T47D (cell line): ENCODE results near the gene ADM2.

ENCODE experiments used
- DNase-seq, 2 experiments: peaks; one replicate each; pipeline versions ENCODE4 v3.0.0 to v3.0.0-alpha.2; 2011 to 2012; ENCODE audit warnings: low read depth in 1 of 2, low spot score in 1 of 2
- JUND ChIP-seq: IDR thresholded peaks from 2 replicates; pipeline ENCODE4 v1.6.1; 2012; ENCODE audit warnings: low read depth
- in situ Hi-C: cut with HindIII; loops from 2 replicates; pipeline ENCODE4 v1.10.0; 2016; ENCODE audit warnings: low sequenced_read_pairs, low pct_unique_long_range_greater_than_20kb

Gene ADM2

DNA sequence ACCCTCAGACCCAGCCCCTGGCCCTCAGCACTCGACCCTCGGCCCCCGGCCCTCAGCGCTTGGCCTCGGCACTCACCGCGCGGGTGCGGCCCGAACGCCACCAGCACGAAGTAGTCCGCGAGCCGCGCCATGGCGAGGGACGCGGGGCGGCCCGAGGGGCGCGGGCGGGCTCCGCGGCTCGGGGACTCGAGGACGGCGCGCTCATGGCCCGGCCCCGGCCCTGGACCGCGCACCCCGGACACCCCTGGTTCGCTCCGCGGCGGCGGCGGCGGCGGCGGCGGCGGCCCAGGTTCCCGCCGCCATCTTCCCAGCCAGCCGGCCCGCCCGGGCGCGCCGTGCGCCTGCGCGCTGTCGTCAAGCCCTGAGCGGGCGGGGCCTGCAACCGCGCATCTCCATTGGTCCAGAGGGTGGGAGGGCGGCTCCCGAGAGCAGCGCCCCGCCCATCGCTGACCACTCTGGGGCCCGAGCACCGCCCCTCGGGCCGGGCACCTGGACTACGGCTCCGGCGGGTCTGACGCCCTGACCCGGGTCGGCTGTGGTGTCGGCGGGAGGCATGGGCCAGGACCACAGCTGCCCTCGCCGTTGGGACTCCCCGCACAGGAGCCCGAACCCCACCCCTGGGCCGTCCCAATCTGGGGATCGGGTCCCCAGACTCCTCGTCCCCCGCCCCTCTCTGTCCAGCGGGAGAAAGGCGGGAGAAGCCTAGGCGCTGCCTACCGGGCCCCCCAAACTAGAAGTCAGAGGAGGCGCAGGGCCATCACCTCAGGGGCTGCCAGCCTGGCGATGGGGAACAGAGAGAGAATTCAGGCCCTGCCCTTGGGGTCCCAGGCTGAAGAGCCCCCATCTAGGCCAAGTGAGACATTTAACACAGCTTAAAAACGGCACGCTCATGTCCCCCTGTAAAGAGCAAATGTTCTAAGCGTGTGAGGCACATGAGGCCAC, 6.4 kb upstream of the ADM2 start, which contains the start of gene SBF1:
Gene SBF1 (minus strand): TSS at position 326 of the 942 bp plus-strand sequence. CDS start 195 bp downstream, at position 131.
- TF ChIP-seq JUND: no peak
- DNase-seq: peak; percentile 89 to 95
- in situ Hi-C loops: no loop called here

DNA sequence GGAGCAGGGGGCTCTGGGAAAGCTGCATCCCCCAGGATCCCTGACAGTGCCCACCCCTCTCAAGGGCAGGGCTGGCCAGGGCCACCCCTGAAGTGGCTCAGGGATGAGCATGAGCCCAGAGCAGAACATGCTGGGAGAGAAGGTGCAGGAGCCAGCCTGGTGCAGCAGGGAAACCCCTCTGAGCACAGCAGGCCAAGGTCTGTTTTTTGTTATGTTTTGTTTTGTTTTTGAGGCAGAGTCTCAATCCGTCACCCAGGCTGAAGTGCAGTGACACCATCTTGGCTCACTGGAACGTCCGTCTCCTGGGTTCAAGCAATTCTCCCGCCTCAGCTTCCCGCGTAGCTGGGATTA, 5.7 kb upstream of the ADM2 start:
- no peak for TF ChIP-seq JUND
- in situ Hi-C loops: no loop called here
- DNase-seq: no peak

DNA sequence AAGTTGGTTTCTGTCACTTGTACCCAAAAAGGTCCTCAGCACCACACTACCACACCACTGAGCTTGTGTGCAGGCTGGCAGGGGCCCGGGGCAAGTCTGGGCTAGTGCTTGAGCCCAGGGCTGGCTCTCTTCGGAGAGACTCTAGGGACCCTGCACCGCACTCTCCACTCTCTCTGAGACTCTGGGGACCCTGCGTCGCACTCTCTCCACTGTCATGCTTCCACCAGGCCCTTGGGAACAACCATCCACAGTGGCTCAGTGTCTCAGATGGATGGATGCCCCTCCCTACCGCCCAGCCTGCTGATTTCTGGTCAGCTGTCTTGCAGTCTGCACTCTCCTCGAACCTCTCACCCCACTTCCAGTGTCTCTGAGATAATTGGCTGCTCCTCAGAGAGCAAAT, 4.5 kb upstream of the ADM2 start:
- DNase-seq: no peak
- no peak for TF ChIP-seq JUND
- in situ Hi-C loops: no loop called here

DNA sequence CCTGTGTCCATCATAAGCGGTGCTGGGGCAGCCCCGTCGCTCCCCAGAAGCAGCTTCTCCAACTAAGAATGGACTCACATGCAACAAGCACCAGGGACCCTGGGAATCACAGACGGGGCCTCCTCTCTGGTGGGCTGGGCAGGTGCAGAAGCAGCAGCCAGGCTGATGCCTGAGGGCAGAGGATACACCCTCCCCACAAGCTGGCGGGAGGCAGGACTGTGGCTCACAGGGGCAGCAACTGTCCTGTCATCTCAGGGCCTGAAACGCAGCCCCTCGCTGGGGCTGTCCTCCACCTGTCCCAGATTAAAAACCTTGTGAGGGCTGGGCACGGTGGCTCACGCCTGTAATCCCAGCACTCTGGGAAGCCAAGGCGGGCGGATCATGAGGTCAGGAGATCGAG, 3.4 kb upstream of the ADM2 start:
- no peak for DNase-seq
- TF ChIP-seq JUND: no peak
- in situ Hi-C loops: no loop called here

DNA sequence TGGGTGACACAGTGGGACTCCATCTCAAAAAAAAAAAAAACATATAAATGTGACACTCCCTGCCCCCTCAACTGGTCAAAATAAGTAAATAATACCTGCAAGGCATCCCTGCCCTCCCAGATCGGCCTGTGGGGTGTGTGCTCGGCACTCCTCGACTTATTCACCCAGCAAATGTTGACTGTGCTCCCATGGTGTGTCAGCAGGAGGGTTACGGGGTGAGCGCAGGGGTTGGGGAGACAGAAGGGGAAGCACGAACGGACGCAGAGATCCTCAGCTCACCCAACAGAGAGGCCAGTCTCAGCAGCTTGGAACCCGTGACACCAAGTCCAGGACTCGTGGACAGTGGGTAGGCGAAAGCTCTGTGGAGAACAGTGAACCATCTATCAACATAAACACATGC, 1.6 kb upstream of the ADM2 start:
- in situ Hi-C loops: no loop called here
- no peak for DNase-seq
- no peak for TF ChIP-seq JUND

DNA sequence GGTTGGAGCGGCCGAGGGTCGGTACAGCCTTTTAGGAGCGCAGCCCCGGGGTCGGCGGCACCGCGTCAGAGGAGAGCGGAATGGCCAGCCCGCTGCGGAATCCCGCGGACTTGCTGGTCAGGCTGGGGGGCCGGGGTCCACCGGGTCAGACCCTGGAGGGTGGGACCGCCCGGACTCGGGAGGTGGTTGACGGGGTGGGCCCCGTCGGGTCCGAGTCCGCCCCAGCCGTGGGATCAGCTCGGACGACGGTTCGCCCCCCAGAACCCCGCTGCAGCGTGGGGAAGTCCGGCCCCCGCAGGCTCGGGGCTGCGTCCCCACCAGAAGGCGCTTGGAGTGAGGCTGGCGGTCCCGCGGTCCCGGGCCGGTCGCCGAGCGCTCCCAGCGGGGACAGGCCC, 301 bp upstream of the ADM2 start:
- in situ Hi-C loops: no loop called here
- DNase-seq: no peak
- TF ChIP-seq JUND: no peak

DNA sequence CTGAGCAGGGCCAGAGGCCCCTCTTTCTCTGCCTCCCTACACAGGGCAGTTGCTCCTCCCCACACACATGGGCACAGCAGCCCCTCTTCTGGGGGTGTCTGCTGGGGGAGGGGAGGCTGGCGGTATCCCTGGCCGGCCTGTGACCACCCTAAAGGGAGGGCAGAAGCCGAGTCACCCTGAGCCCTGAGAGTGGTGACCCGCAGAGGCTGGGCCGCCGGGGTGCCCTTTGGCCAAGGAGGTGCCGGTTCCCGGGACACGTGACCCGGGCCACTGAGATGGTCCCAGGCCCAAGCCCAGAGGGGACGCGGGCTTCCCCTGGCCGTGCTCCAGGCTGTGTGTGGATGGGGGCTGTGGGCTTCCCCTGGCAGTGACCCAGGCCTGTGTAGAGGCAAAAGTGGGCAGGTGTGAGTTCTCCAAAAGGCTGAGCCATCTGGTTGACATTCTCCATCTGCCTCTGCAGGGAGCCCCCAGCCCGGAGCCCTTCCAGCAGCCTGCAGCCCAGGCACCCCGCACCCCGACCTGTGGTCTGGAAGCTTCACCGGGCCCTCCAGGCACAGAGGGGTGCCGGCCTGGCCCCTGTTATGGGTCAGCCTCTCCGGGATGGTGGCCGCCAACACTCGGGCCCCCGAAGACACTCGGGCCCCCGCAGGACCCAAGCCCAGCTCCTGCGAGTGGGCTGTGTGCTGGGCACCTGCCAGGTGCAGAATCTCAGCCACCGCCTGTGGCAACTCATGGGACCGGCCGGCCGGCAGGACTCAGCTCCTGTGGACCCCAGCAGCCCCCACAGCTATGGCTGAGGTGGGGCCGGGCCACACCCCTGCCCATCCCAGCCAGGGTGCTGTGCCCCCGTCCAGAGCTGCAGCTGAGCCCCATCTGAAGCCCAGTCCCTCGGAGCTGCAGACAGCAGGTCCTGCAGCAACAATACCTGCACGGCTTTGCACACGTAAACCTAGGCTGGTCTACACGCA, 1.0 kb downstream of the ADM2 start:
- in situ Hi-C loops: no loop called here
- no peak for DNase-seq

DNA sequence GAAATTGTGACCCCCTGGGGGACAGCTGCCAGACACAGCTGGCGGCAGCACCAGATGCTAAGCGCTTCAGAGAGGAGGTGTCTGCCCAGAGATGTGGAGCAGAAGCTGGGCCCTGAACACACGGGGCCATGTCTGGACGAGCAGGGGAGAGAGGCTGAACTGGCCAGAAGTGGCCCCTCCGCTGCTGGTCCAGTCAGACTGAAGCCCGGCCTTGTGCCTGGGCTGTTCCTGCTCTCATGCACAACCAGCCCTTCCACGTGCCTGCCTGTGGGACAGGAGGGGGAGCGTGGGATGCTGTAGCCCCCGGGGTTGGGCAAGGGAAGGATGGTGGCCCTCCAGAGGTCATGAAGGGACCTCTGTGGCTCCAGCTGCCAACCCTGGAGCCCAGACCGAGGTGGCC, 1.8 kb downstream of the ADM2 start:
- in situ Hi-C loops: no loop called here
- no peak for TF ChIP-seq JUND
- DNase-seq: no peak

More for the DNA sequence above, 1.0 kb downstream of the ADM2 start:
- TF ChIP-seq JUND: no peak

DNA sequence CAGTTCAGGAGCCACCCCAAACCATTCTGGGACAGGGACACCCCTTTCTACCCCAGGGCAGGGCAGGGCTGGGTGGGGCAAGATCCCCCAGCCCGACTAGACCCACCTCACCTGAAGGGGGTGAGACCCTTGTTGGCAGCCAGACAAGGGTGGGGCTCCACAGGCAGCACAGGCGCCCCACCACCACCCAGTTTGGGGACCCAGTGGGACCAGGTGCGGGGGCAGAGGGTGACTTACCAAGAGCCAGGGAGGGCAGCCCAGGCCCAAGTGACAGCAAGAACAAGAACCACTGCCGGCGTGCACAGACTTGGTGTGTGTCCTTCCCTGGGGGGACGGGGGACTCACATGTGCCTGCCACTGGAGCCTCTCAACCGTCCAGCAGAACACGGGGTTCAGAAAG, 2.2 kb downstream of the ADM2 start:
- in situ Hi-C loops: no loop called here
- TF ChIP-seq JUND: no peak
- DNase-seq: no peak

DNA sequence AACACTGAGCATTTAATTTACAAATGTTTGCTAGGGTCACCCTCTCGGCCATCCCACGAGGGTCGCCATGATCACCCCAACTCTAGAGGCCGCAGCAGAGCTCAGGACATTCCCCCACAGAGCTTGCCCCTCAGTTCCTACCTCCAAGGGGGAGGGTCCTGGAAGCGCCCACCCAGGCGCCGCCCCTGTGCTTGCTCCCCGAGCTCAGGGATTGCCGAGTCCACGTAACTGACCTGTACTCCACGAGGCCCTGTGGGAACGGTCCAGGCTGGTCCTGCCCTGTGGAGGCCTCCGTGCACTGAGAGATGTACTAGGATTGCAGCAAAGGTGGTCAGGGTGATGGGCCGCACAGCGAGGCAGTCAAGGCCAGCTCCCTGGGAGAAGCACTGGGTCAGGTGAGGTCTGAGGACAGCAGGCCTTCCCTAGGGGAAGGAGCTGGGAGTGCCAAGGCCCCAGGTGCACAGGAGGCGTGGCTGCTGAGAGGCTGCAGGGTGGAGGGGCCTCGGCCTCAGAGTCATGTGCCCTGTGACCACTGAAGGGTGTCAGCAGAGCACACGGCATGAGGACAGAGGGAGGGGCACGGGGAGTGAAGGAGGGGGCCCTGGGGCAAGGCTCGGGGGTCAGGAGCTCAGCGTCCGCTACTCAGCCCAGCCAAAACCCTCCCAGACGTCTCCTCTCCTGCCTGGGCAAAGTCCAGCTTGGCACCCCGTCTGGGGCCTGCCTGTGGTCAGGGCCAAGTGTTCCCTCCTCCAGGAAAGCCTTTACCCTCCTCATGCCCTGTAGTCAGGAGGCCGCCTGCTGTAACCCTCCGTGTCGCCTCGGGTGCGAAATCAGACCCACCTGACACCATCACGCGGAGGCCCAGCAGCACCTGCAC, 2.9 kb downstream of the ADM2 start:
- no peak for DNase-seq
- in situ Hi-C loops: no loop called here
- no peak for TF ChIP-seq JUND

DNA sequence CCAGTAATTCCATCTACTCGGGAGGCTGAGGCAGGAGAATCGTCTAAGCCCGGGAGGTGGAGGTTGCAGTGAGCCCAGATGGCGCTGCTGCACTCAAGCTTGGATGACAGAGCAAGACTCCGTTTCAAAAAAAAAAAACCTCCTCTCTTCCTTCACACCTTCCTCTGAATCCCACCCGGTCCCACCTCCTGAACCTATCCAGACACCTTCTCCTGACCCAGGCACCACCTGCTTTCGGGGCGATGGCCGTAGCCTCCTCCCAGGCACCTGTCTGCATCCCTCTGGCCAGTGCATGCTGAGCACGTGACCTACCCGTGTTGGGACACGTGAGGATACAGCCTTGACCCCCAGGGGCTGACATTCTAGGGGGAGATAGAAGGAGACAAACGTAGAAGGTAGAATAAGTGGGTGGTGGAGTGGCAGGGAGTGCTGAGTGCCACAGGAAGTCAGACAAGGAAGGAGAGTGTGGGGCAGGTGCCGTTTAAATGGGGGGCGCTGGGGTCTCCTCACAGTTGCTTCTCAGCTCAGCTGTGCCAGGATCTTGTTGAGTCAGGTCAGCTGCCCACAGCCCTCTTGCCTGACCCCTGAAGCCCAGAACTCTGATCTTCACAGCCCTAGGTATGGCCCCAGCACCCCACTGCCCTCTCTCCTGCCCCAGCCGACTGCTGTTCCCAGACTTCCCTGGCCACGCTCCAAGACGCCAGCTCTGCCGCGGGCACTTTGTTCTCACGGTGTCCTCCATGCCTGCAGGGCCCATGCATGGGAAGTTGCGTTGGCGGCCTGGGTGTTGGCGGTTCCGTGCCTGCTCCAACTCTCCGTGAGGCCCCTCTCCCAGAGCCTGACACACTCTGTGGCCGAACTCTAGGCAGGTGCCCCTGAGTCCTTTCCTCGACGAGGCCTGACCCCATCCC, 4.1 kb downstream of the ADM2 start:
- TF ChIP-seq JUND: no peak
- in situ Hi-C loops: no loop called here
- DNase-seq: peak in 1 of 2 experiments; percentile 56
